Spleen (tissue), 7 donors: ENCODE measurements around the gene OLFML2B.

Experiments
- CTCF ChIP-seq, 11 experiments: fragments of 200-600 bp in 7 of 11; fragments of 450-650 bp in 4 of 11; sonication (generic) in 4 of 11; IDR thresholded peaks in 8 of 11; conservative IDR thresholded peaks in 3 of 11; 1 replicate in 7 of 11; 2 replicates in 4 of 11; pipeline versions ENCODE4 v1.4.0 to v1.8.0; 2016 to 2021; ENCODE audit warnings: antibody characterized with exemption in 11 of 11, inconsistent platforms in 4 of 11, mild to moderate bottlenecking in 1 of 11
- POLR2AphosphoS5 ChIP-seq, 3 donors: sonication (generic); formaldehyde crosslinking; IDR thresholded peaks; one replicate each; pipeline ENCODE4 v1.5.1; 2017; ENCODE audit warnings: antibody characterized with exemption in 3 of 3
- donor health status: DM: no; HTN: no; CAD: no; lungs with moderate emphysema.
- donor health status: DM: no; HTN: no; CAD: no.
- donor health status: DM: no; HTN: no; CAD: no.

GRCh38 chr1:161954050-161954449 lies 69.6 kb downstream of the OLFML2B start:
- TF ChIP-seq POLR2AphosphoS5 (IDR thresholded peaks at IDR 0.05) (no peak), CTCF (IDR thresholded peaks at IDR 0.05 in 8 of 11, conservative IDR thresholded peaks at IDR 0.05 in 3 of 11) (no peak)
